SIG-M5 treated with dmso at 0.1 percent for 504 hours (cell line): ENCODE measurements around the gene CCNYL1.

Experiments used
- DNase-seq: peaks from one replicate; lab custom pipeline; 2025; ENCODE audit not compliant: unreplicated experiment; lab: John Stamatoyannopoulos, UW

The CCNYL1 gene

DNA sequence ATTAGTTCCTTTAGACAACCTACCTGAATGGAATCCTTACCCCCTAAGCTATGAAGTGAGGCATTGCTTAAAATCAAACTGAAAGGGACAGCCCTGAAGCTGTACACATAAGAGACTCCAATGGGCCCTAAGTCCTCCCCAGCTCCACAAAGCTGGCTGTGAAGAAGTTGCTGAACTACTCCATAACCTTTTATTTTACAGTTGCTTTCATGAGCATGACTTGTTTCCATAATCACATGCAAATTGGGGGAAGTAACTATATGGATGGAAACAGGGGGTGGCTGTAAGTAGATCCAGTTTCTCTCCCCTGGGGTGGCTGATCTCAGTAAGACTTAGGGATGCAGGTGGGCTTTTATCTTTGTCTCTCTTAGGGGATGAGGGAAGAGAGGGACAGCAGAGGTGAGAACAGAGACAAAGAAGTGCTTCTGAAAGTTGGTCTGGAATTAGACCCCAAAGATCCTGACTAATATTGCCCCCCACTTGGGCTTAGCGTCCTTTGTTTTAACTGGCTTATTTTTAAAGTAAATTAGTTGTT is 52.7 kb downstream of the CCNYL1 start:
- DNase-seq: no peak

DNA sequence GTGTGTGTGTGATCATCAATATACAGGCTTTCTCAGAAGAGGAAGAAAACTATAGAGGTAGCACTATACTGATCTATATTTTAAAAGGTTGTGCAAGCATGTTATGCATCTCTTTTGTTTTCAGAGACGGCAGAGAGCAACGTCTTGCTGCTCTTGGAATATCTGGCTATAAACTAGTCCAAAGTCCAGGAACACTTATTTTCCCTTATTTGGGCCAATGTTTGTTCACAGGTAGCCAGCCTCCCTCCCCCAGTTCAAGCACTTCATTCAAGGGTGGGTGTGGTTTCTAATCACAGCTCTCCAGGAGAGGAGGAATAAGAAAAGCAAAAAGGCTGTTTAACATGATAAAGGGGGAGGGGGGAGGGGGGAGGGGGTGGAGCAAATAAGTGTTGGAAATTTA is 54.1 kb downstream of the CCNYL1 start:
- DNase-seq: no peak

DNA sequence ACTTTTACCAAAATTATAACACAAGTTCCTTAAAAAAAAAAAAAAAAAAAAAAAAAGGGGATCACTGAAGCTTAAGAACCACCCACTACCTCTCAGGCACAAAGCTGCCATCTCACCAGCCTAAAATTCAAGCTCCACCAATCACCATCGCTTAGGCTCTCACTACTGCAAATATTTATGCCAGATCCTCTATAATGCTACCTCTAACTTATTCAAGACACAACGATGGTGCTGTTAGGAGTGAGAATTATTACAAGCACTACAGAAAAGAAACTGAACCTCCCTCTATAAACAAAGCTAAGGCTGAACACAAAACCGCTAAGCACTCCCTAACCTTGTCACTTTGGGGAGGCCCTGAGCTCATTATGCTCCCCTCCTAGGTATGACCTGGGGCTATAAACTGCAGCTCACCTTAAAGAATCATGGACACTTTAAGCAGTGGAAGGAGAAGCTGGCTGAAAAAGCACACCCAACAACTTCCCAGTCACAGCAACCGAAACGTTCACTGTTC is 54.7 kb downstream of the CCNYL1 start:
- DNase-seq: no peak

DNA sequence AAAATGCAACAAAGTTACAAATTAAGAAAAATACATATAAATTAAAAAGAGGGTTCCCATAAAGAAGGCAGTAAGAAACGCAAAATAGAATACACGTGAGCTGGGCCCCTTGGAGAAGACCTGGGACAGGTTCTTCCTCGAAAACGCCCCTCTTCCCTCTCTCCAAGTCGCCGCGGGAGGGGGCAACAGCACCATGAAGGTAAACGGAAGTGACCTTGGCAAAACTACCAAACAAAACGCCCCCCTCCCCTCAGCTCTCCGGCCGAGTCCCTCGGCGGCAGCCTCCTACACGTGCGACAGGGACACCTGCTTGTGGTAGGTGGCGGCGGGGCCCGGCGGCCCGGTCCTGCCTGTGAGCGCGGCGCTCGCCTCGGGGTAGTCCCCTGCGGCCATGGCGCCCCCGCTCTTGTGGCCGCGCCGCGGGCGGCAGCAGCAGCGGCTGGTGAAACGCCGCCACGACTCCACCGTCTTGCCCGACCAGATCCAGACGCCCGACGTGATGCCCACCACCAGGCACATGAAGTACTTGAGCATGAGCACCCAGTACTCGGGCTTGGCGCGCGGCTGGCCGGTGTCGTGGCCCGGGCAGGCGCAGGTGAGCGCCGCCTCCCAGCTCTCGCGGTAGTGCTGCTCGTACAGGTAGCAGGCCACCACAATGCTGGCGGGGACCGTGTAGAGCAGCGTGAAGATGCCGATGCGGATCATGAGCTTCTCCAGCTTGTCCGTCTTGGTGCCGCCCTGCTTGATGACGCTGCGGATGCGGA is 55.4 kb downstream of the CCNYL1 start:
- DNase-seq: no peak

DNA sequence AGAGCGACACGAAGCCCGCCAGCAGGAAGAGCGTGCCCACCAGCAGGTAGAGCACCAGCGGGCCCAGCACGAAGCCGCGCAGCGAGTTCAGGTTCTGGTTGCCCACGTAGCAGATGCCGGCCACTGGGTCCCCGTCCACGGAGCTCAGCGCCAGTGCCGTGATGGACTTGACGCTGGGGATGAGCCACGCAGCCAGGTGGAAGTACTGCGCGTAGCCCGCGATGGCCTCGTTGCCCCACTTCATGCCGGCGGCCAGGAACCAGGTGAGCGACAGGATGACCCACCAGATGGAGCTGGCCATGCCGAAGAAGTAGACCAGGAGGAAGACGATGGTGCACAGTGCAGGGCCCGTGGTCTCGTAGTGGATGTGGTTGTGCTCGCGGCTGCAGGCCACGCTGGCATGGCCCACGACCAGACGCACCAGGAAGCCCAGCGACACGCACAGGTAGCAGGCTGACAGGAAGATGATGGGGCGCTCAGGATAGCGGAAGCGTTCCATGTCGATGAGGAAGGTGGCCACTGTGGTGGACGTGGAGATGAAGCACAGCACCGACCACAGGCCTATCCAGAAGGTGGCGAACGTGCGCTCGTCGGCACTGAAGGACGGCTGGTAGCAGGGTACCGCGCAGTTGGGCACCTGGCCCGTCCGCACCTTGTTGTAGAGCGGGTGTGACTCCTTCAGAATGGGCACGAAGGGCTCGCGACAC is 56.2 kb downstream of the CCNYL1 start:
- no peak for DNase-seq

DNA sequence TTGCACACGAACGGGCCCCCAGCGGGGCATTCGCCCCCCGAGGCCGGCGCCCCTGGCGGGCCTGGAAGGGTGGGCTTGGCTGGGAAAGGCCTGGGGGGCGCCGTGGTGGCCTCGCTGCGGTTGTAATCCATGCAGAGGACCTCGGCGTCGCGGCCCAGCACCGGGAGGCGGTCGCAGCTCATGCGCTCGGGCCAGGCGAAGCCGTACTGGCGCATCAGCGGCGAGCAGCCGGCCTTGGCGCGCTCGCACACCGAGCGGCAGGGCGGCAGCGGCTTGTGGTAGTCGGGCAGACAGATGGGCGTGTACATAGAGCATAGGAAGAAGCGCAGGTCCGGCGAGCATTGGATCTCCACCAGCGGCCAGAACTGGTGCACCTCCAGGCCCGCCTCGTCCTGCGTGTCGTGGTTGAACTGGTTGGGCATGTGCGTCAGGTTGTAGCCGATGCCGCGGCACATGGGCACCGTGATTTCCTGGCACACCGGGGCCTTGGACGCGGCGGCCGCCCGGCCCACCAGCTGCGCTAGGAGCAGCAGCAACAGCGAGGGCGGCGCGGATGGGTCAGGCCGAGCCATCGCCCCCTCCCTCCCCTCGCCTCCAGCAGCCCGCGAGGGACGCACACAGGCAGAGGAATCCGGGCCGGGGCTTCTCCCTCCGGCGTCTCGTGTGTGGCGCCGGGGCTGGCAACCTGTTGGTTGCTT is 56.9 kb downstream of the CCNYL1 start:
- DNase-seq: no peak

DNA sequence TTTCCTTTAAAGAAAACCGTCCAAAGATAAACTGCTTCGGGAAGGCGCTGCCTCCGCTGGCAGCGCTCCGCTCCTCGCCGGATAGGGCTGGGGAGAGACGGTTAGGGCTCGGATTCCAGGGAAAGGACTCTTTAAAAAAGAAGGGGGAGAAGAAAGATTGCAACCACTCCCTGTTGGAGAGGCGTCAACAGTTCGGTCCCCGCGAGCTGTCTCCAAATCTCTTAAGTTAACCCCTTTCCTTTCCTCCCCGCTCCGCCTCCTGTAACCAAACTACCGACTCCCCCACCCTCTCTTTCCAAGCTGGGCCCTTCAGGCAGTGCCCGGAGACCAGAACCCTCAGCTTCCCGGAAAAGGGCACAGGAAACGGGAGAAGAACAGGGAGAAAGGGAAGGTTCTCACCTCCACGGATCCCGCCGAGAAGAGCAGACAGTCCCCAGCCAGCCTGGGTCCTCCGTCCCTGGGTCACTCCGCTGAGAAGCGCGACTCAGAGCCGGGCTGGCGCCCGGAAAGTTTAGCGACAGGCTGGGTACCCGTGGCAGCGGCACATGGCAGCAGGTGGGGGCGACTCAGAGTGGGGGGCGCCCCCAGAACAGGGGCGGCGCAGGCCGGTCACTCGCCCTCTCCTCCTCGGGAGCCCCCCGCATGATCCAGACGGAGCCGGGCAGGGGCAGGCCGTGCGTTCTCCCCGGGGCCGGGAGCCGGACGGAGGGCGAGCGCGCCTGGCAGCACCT is 57.6 kb downstream of the CCNYL1 start:
- DNase-seq: peak; percentile 44

DNA sequence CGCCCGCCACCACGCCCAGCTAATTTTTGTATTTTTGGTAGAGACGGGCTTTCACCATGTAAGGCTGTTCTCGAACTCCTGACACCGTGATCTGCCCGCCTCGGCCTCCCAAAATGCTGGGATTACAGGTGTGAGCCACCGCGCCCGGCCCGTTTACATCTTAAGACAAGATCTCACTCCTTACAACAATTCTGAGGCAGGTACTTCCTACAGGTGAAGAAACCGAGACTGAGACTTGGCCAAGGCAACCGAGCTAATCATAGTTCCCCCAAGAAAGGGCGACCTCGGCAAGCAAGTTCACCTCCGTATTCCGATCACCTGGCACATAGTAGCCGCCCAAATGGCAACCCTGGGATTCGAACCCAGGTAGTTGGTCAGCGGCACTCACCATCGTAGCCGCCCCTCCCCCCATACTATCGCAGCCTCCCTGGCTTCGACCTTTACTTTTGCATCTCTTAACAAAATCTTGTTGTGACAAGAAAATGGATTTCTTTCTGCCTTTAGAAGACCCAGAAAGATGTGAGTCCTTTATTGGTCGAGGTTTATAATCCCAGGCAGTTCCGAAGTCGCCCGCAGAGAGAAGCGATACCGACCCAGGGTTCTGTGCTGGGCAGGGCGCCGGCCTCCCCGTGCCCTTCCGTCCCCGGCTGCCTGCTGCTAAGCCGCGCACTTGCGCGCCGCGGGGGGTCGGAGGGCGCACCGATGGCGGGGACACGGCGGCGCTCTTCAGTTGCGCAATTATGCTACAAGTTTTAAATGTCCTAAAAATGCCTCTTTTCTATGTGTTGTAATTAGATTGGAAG is 59.4 kb downstream of the CCNYL1 start:
- peak; percentile 80 for DNase-seq

DNA sequence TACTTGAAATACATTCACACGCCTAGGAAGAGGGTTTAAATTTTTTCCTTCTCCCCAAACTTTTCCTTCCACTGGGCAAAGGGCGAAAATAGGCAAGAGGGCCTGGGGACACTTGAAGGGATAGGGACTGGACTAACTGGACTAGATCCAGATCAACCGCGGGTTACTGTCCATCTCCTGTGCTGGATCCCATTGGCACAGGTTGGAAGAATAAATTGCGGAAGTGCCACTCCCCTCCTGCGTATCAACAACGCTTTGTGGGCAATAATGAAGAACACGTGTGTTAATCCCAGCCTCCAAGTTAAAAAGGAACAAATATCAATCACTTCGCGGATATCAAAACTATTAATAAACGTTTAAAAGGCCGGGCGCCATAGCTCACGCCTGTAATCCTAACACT is 60.0 kb downstream of the CCNYL1 start:
- no peak for DNase-seq

DNA sequence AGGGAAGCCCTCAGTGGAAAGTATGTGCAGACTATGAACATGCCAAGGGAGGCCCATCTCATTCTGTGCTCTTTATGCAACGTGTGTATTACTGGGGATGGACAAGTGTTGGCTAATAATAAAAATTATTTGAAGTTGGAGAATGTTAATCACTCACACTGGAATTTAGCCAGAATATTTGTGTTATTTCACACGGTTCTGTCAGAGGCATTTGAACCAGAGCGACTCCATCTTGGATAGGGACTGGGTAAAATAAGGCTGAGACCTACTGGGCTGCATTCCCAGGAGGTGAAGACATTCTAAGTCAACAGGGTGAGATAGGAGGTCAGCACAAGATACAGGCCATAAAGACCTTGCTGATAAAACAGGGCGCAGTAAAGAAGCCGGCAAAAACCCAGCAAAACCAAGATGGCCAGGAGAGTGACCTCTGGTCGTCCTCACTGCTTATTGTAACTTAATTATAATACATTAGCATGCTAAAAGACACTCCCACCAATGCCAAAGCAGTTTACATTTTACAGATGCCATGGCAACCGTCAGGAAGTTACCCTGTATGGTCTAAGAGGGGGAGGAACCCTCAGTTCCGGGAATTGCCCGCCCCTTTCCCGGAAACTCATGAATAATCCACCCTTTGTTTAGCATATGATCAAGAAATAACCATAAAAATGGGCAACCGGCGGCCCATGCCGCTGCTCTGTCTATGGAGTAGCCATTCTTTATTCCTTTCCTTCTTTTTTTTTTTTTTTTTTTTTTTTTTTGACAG is 60.8 kb downstream of the CCNYL1 start:
- no peak for DNase-seq

DNA sequence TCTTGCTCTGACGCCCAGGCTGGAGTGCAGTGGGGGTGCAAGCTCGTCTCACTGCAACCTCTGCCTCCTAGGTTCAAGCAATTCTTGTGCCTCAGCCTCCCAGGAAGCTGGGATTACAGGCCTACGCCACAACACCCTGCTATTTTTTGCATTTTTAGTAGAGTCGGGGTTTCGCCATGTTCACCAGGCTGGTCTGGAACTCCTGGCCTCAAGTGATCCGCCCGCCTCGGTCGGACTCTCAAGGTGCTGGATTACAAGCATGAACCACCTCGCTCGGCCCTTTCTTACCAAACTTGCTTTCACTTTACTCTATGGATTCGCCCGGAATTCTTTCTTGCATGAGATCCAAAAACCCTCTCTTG is 61.4 kb downstream of the CCNYL1 start:
- no peak for DNase-seq

DNA sequence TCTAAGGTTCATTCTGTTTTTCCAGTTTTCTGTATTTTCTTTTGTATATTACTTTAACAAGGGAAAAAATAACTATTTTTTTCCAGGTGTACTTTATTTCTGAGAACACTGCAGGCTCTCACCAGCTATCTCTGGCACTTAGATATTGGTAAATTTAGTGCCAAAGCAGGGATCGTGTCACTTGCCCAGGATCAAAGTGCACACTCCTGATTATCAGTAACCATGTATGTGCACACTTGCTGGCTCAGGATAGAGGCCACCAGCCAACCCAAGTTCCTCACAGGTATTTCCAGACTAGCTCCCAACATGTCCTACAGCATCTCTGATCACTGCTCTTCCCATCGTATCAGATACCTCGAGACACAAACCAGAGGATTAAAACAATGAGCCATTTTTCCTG is 64.0 kb downstream of the CCNYL1 start:
- DNase-seq: no peak

DNA sequence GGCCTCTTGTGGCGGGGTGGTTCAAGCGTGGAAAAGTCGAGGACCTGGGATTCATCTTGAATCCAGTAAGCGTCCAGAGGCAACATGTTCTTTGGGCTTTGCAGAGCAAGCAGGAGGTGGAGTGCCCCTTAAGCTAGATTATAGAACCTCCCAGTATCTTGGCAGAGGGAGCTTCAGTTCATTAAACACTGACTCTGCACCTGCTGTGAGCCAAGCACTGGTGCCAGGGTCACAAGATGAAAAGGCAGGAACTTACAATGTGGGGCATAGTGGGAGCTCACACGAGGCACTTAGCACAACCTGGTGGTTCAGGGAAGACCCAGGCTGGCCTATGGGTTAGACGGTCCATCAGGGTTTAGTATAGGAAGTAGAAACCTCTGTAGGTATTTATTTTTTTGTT is 65.7 kb downstream of the CCNYL1 start:
- no peak for DNase-seq

DNA sequence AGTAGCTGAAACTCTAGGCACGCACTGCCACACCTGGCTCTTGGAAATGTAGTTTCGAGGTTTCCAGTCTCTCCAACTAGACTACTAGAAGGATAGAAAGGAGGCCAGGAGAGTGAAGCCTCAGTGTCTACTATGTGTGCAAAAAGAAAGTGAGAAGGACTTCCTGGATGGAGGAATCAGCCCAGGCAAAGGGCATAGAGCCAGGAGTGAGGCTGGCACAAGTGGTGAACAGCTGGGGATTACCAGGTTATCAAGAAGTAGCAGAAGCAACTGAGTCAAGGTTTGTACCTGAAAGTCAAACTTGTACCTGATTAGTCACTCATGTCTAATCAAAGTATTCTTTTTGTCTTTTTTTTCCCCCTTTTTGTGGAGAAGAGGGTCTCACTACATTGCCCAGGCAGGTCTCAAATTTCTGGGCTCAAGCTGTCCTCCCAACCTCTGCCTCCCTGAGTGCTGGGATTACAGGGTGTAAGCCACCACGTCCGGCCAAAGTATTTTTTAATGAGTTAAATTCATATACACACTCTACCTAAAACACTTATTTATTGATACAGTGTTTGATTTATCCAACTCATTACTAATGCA is 67.0 kb downstream of the CCNYL1 start:
- no peak for DNase-seq

DNA sequence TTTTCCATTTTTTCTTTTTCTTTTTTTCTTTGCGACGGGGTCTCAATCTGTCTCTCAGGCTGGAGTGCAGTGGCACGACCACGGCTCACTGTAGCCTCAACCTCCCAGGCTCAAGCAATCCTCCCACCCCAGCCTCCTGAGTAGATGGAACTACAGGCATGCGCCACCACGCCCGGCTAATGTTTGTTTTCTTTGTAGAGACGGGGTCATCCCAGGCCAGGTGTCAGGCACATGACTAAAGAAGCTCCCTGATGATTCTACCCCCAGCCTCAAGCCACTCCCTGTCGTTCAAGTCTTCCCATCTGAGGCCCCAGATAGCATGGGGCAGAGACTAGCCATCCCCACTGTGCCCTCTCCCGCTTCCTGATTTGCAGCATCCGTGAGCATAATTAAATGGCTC is 68.1 kb downstream of the CCNYL1 start:
- DNase-seq: no peak

DNA sequence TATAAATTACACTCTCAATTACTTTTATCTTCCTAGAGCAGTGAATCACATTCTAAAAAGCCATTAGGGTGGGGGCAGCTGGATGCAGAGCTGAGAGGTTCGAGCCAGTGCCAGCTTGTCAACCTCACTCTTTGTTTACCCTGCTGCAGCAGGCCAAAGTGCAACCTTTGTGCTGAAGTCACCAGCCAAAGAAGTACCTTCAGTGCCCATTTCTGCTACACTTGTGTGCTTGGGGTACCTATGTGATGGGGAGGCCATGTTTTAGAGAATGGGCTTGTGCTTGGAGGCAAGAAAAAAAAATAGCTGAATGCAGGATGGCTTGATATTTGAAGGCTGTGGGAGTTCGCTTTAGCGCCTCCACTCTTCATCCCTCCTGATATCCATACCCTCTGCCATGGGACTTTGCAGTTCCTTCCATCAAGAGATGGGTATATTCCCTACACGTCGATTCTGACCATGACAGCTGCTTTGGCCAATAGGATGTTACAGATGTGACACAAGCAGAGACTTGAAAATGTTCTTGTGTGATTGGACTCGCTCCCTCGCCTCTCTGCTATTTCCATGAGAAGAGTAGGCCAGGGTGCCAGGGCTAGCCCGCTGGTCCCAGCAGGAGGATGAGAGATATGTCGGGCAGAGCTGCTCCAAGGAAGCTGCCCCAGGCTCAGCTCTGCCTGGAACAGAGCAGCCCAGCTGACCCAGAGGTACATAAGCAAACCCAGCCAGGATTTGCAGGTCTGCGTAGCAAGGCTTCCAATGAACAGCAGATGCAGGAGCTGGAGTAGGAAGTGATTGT is 71.0 kb downstream of the CCNYL1 start:
- DNase-seq: no peak

DNA sequence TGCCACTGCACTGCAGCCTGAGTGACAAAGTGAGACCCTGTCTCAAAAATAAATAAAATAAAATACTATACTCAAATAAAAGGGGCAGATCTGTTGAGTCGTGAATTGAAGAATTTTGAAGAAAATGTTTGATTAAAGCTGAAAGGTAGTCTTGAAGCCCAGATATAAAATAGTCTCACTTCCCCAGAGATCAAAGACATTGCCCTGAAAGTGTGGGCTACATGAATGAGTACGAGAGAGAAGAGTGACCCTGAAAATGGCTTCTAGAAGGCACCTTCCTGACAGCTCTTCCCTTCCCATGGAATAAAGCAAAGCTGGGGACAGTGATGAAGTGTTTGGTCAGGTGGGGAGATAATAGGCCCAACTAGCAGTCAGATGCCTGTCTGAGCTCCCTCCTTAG is 72.1 kb downstream of the CCNYL1 start:
- no peak for DNase-seq

DNA sequence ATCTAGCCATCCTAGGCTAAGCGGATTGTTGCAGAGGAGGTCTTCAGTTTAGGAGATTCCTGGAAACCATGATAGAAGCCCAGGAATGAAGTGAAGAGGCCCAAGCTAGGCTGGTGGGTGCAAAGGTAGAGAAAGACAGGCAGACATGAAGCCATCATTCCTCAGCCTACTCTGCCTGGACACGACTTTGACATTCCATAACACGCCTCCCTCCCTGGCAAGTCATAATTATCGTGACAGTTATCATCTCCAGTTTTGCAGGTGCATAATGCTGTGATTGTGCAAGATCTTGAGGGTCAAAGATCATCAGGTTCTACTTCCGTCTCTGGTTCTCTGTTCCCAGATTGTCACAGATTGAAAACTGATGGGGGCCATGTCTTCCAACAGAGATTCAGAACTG is 73.5 kb downstream of the CCNYL1 start:
- DNase-seq: no peak
